Activated CD8-positive, alpha-beta memory T cell treated with anti-CD3 and anti-CD28 coated beads, Interleukin-2, amount 10 ng/mL, durations not matched to agents 7 days and 5 days (primary cell): Measurements from ENCODE around the gene MYBPHL. TPM values are rescaled to one million over a fixed set of nuclear protein-coding genes. Genes with fewer than 3 reads are reported as not detected.
"Not testable (repeated sequence)": the region's sequence is repeated elsewhere in the genome, so short reads cannot be mapped to it uniquely, and the experiment has no call there.

ENCODE experiments used
- ATAC-seq: fragments of 150-1000 bp; cut with Tn5 transposase; one replicate; pipeline ENCODE4 v1.10.0; 2021; ENCODE audit warnings: moderate library complexity
- CTCF ChIA-PET: fragments of 350-600 bp; sonication (Branson Sonifier 250); formaldehyde crosslinking; loops from one replicate; lab custom pipeline; 2021; ENCODE audit warnings: antibody characterized with exemption; lab: Charles Lee
- DNase-seq: peaks from one replicate; pipeline ENCODE4 v3.0.0-alpha.2; 2020
- H3K27ac Mint-ChIP-seq: one replicate; pipeline ENCODE4 v1.8.0; 2021; ENCODE audit warnings: mild to moderate bottlenecking, mixed read lengths
- H3K27me3 Mint-ChIP-seq: one replicate; pipeline ENCODE4 v1.8.0; 2021; ENCODE audit warnings: mixed read lengths
- H3K36me3 Mint-ChIP-seq: one replicate; pipeline ENCODE4 v1.8.0; 2021; ENCODE audit warnings: mild to moderate bottlenecking, mixed read lengths
- H3K4me1 Mint-ChIP-seq: one replicate; pipeline ENCODE4 v1.8.0; 2021; ENCODE audit warnings: mixed read lengths
- H3K4me3 Mint-ChIP-seq: one replicate; pipeline ENCODE4 v1.8.0; 2021; ENCODE audit warnings: mild to moderate bottlenecking, moderate library complexity, mixed read lengths
- H3K9me3 Mint-ChIP-seq: one replicate; pipeline ENCODE4 v1.8.0; 2022; ENCODE audit warnings: low read depth, mixed read lengths
- total RNA-seq, 2 experiments: library from RNA; stranded (reverse); gene quantifications; one replicate each; pipeline ENCODE4 v1.2.3, GENCODE V29; 2021

MYBPHL gene
- total RNA-seq, 2 experiments from 2014 or later: not detected

DNA sequence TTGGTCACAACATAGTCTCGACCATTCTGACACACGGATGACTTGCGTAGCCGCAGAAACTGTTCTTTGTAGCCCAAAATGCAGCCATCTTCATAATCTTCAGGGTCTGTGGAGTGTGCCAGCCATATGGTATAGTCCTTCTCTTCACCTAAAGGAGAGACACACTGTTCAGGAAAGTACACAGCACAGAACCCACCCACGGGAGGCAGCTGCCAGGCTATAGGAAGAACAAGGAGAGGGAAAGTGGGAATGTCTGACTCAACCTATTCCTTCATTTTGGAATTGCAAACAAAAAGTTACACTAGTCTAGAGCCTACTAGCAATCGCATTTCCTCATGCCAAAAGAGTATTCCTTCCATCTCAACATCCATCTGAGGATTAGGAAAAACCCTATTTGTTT, 16.2 kb upstream of the MYBPHL start:
- no peaks in the 10 kb centered on the region for H3K36me3 Mint-ChIP-seq
- no peak for ATAC-seq
- no peaks in the 10 kb centered on the region for H3K9me3 Mint-ChIP-seq
- no peak overlapping the region for H3K27ac Mint-ChIP-seq
- DNase-seq: no peak
- H3K27me3 Mint-ChIP-seq: peaks cover 4% of the 10 kb centered on the region
- CTCF ChIA-PET: interaction anchor here (0.8 kb wide), 1 partner anchor 19 kb away, joined by 3 read pairs; no protein-coding TSS in a partner anchor
- peaks cover 3% of the 10 kb centered on the region for H3K4me1 Mint-ChIP-seq
- H3K4me3 Mint-ChIP-seq: no peak overlapping the region

DNA sequence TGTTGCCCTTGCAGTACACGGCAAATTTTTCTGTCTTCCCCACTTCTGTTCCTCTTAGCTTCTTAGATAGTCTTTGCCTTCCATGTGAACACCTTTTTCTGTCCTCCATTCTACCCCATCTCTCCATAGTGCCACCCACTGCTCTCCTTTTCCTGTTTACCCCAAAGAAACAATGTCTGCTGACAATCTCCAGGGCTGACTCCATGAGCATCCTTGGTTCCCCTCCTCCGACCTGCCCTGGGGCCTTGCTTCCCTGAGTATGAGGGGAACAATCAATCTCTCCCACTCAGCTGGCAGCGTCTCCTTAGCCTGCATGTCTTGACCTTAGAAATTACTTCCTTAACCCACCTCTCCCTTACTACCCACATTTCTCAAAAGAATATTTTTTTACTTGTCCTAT, 12.3 kb upstream of the MYBPHL start:
- Mint-ChIP-seq H3K4me3 (no peak overlapping the region), H3K27ac (no peak overlapping the region), H3K4me1 (peaks cover 3% of the 10 kb centered on the region), H3K36me3 (no peaks in the 10 kb centered on the region), H3K27me3 (peaks cover 4% of the 10 kb centered on the region), H3K9me3 (no peaks in the 10 kb centered on the region)
- ATAC-seq (no peak), DNase-seq (no peak)
- CTCF ChIA-PET: no interaction called here

DNA sequence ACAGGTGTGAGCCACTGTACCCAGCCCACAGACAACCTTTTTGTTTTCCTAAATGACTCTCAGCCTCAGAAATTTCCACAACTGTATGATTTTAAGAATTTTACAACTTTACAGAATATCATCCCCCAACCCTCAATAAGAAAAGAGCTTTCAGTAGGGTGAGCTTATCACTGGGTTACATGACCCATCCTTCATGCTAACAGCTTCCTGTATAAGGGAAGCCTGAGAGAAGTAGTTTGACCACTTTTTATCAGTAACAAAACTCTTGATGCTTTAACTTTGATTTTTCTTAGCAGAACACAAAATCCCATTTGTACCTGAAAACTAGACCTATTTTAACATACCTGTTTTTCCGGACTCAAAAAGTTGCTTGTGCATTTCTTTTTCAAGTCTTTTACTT, 9.7 kb upstream of the MYBPHL start:
- Mint-ChIP-seq H3K36me3 (no peaks in the 10 kb centered on the region), H3K27me3 (peaks cover 2% of the 10 kb centered on the region), H3K4me3 (no peak overlapping the region), H3K27ac (no peak overlapping the region), H3K4me1 (no peaks in the 10 kb centered on the region), H3K9me3 (no peaks in the 10 kb centered on the region)
- CTCF ChIA-PET: no interaction called here
- ATAC-seq (no peak), DNase-seq (no peak)

DNA sequence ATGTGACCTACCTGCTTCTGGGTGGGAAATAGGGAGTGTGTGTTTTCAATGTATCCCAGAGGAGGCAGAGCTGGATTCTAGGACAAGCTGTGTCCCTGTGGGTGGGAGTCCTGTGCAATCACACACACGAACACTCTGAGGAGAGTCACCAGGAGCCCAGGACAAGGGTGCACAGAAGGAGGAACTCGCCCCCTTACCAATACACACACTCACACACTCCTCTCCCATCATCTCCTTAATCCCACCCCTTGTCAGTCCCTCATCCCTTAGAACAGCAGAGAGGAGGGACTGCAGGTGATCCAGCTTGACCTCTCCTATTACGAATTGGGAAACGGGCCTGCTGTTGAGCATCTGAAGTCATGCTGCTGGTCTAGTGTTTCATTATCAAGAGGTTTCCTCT, 8.5 kb upstream of the MYBPHL start:
- H3K4me3 Mint-ChIP-seq: no peak overlapping the region
- no peaks in the 10 kb centered on the region for H3K36me3 Mint-ChIP-seq
- H3K27me3 Mint-ChIP-seq: peaks cover 6% of the 10 kb centered on the region

DNA sequence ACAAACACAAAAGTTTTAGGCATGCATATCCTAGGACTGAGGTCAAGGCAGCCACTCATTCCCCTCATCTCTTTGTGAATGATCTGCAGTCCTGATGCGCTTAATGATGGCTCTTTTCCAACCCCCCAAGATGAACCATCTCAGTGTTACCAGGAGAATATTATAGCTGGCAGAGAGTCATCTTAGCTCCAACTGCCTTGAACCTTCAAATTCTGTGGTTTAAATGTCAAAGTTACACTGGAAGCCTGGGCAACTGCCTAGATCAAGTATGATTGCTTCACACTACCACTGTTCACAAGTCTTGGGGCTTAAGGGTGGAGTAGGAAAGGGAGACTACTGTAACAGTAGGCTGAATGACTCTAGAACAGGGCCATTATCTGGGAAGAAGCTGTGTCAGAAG, 8.0 kb upstream of the MYBPHL start:
- Mint-ChIP-seq H3K27ac (no peak overlapping the region), H3K36me3 (no peaks in the 10 kb centered on the region), H3K9me3 (no peaks in the 10 kb centered on the region), H3K27me3 (peaks cover 6% of the 10 kb centered on the region), H3K4me3 (no peak overlapping the region), H3K4me1 (no peaks in the 10 kb centered on the region)
- CTCF ChIA-PET: interaction anchor here (0.7 to 1.5 kb wide), 2 partner anchors 51 to 325 kb away, joined by 3 read pairs; no protein-coding TSS in a partner anchor
- no peak for DNase-seq
- no peak for ATAC-seq

More for the DNA sequence above, 8.5 kb upstream of the MYBPHL start:
- no peaks in the 10 kb centered on the region for H3K4me1 Mint-ChIP-seq
- H3K27ac Mint-ChIP-seq: no peak overlapping the region
- H3K9me3 Mint-ChIP-seq: no peaks in the 10 kb centered on the region
- ATAC-seq (no peak), DNase-seq (no peak)
- CTCF ChIA-PET: interaction anchor here (0.7 to 1.5 kb wide), 3 partner anchors 19 to 325 kb away, joined by 3 to 4 read pairs (median 3); no protein-coding TSS in a partner anchor

DNA sequence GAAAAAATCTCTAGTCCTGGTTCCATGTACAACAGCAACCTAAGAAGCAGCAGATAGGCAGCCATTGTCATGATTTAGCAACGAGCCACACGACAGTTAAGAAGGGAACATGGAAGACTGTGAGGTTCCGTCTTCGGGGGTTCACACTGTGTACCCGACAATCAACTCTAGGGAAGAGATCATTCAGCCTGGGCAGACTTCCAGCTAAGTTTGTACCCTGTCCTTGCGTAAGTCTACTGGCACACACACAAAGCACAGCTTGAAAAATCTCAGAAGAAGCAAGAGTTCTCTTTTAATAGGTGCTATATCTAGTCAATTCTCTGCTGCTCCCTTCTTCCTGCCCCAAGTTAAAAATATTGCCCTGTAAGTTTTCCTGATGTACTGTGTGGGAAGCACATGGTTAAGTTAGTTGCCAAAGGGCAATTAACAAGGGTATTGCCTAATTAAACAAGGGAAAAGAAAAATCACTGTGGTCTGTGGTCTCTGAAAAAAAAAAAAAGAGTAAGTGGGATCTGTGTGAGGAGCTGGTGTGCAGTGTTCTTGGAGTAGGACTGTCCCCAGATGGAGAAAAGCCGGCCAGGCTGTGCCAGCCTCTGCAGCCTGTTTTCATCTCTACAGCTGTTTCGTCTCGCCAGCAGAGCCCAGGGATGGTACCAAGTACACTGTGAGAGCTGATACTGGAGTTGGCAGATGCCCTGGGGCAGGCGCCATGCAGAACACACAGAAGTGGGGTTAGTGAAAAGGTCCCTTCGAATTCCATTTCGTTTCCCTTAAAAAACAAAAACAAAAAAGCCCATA, 6.4 kb upstream of the MYBPHL start:
- ATAC-seq (no peak), DNase-seq (no peak)
- Mint-ChIP-seq H3K4me3 (no peak overlapping the region), H3K9me3 (no peaks in the 10 kb centered on the region), H3K27me3 (peaks cover 11% of the 10 kb centered on the region), H3K4me1 (no peaks in the 10 kb centered on the region), H3K36me3 (no peaks in the 10 kb centered on the region), H3K27ac (no peak overlapping the region)
- CTCF ChIA-PET: interaction anchor here (1.0 kb wide), 1 partner anchor 8 kb away, joined by 3 read pairs; no protein-coding TSS in a partner anchor

DNA sequence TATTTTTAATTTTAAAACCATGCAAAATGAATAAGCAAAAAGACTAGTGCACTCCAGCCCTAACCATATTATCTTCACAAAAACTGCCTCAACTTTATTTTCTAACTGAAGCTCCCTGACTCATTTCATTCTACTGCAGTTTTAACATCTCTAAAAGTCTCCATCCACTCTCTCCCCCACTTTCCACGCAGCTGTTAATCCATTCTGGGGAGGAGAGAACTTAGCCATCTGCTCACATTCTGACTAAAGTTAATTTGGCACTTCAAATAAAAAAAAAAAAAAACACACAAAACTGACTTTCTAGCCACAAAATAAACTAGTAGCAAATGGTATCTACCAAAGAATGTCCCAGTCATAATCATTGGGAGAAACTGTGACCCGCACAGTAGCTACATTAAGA, 5.4 kb upstream of the MYBPHL start:
- DNase-seq (no peak), ATAC-seq (no peak)
- H3K4me1 Mint-ChIP-seq: no peaks in the 10 kb centered on the region
- CTCF ChIA-PET: interaction anchor here (0.9 to 1.1 kb wide), 3 partner anchors 9 to 87 kb away, joined by 3 to 4 read pairs (median 3); no protein-coding TSS in a partner anchor
- H3K9me3 Mint-ChIP-seq: no peaks in the 10 kb centered on the region
- H3K36me3 Mint-ChIP-seq: no peaks in the 10 kb centered on the region
- no peak overlapping the region for H3K4me3 Mint-ChIP-seq
- peaks cover 11% of the 10 kb centered on the region for H3K27me3 Mint-ChIP-seq
- H3K27ac Mint-ChIP-seq: no peak overlapping the region

DNA sequence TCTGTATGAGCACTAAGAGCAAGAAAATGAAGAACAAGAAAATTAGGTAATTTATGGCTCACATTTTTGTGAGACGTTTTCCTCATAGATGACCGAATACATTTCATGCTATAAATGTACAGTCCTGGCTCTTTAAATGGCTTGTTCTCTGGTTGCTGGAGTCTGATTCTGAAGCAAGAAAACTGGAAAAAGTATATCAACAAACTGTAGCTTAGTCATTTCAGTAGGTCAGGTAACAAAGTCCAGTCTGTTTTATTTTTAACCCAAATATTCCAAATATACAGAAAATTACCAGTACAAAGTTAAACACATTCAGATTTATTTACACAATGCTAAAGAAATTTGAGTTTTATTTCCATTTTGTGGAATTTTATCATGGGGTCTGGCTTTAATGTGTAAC, 2.5 kb upstream of the MYBPHL start:
- CTCF ChIA-PET: interaction anchor here (1.1 kb wide), 1 partner anchor 224 kb away, joined by 3 read pairs; no protein-coding TSS in a partner anchor
- no peaks in the 10 kb centered on the region for H3K4me1 Mint-ChIP-seq
- no peak overlapping the region for H3K27ac Mint-ChIP-seq
- no peaks in the 10 kb centered on the region for H3K9me3 Mint-ChIP-seq
- H3K4me3 Mint-ChIP-seq: no peak overlapping the region
- no peaks in the 10 kb centered on the region for H3K36me3 Mint-ChIP-seq
- DNase-seq (no peak), ATAC-seq (no peak)
- peaks cover 11% of the 10 kb centered on the region for H3K27me3 Mint-ChIP-seq

DNA sequence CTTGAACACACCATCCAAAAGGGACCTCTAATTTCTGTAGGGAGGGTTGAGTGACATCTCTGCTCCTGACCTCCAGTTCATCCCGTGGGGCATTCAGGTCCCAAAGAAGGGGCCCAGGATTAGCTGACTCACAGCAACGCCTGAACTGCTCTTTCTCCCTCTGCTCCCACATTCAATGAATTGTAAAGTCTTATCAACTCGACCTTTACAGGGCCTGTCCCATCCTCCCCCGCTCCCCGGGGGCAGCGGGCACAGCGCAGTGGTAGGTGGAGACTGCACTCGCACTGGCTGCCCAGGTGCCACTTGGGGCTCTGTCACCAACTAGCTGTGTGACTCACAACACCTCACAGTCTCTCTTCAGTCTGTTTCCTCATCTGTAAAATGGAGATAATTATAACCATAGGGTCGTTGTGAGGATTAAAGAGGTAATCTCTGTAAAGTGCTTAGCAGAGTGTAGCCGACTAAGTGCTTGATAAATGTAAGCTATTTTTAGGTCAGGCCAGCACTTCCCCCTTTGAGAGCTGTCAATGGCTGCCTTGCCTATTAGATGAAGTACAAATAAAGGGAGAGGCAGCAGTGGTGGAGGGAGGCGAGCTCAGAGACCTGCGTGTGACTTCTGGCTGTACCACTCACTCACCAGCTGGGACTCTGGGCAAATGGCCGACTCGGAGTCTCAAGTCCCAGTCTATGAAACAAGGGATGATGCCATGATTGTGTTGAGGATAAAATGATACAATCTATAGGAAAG, 637 bp upstream of the MYBPHL start:
- CTCF ChIA-PET: interaction anchor here (1.5 kb wide), 1 partner anchor 195 kb away, joined by 3 read pairs; a partner anchor contains a TSS
- ATAC-seq: no peak
- Mint-ChIP-seq H3K27ac (no peak overlapping the region), H3K36me3 (no peaks in the 10 kb centered on the region), H3K27me3 (peaks cover 9% of the 10 kb centered on the region), H3K9me3 (no peaks in the 10 kb centered on the region), H3K4me3 (no peak overlapping the region), H3K4me1 (no peaks in the 10 kb centered on the region)
- DNase-seq: no peak

DNA sequence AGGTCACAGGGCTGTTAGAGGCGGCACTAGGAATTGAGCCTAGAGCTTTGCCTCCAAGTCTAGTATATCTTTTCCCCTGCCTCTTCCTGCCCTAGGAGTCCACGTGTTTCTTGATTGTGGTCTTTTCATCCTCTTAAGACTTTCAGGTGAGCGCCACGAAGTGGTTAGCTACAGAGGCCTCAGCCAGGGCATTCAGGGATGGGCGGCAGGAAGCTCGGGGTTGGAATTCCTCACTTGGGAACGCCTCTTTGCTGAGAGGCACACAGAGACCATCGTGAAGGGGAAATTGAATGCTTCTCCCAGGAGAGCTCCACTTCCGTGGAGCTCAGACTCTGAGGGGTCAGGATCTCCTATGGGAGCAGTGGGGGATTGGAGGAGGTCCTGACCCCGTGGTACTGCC, 820 bp downstream of the MYBPHL start:
- H3K36me3 Mint-ChIP-seq, H3K4me1 Mint-ChIP-seq, H3K27ac Mint-ChIP-seq, H3K27me3 Mint-ChIP-seq, H3K4me3 Mint-ChIP-seq, ATAC-seq, H3K9me3 Mint-ChIP-seq, DNase-seq: not testable (repeated sequence)
- CTCF ChIA-PET: interaction anchor here (0.9 to 1.9 kb wide), 2 partner anchors 9 to 93 kb away, joined by 3 to 6 read pairs; no protein-coding TSS in a partner anchor

DNA sequence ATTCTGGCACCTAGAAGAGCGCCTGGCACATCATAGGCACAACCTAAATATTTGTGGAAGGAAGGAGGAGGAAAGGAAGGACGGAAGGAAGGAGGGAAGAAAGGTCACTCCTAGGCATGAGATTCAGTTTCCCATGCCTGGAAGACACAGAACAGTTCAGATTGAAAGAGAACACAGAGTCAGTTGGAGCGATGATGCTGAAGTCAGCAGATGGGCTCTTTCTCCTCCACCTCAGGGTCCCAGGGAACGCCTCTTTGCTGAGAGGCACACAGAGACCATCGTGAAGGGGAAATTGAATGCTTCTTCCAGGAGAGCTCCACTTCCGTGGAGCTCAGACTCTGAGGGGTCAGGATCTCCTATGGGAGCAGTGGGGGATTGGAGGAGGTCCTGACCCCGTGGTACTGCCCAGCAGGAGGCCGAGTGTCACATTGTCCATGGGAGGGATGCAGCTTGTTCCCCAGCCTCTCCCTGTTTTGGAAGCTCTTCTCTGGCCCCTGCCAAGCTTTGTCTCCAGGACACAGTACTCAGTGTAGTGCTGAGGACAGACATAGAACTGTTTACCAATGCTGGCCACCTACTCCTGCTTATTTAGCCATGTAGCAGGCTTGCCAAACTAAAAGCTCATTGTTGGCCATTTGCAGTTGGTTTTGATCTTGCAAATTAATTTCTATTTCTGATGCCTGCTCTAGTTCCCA, 2.4 kb downstream of the MYBPHL start:
- H3K36me3 Mint-ChIP-seq: no peaks in the 10 kb centered on the region
- H3K4me3 Mint-ChIP-seq: no peak overlapping the region
- no peaks in the 10 kb centered on the region for H3K4me1 Mint-ChIP-seq
- ATAC-seq: no peak
- H3K9me3 Mint-ChIP-seq: no peaks in the 10 kb centered on the region
- CTCF ChIA-PET: interaction anchor here (1.1 to 1.9 kb wide), 3 partner anchors 27 to 186 kb away, joined by 3 to 6 read pairs (median 5); no protein-coding TSS in a partner anchor
- no peak for DNase-seq
- H3K27me3 Mint-ChIP-seq: peaks cover 11% of the 10 kb centered on the region
- H3K27ac Mint-ChIP-seq: no peak overlapping the region

DNA sequence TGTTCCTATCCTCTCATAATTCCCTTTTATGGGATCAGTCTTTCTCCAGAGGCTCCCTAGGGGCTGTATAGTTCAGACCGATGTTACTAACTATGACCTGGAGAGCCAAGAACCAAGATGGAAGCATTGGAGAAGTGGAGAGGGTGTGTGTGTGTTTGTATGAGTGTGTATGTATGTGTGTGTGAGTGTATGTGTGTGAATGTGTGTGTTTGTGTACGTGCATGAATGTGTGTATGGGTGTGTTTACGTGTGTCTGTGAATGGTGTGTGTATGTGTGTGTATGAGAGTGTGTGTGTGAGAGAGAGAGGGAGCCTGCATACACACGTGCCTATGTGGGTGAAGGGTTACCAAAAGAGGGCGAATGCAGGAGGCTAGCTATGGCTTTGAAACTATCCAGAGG, 4.9 kb downstream of the MYBPHL start:
- ATAC-seq: no peak
- H3K9me3 Mint-ChIP-seq: no peaks in the 10 kb centered on the region
- H3K36me3 Mint-ChIP-seq: no peaks in the 10 kb centered on the region
- peaks cover 2% of the 10 kb centered on the region for H3K4me1 Mint-ChIP-seq
- H3K27me3 Mint-ChIP-seq: peaks cover 11% of the 10 kb centered on the region
- no peak for DNase-seq
- CTCF ChIA-PET: no interaction called here
- no peak overlapping the region for H3K4me3 Mint-ChIP-seq
- no peak overlapping the region for H3K27ac Mint-ChIP-seq

DNA sequence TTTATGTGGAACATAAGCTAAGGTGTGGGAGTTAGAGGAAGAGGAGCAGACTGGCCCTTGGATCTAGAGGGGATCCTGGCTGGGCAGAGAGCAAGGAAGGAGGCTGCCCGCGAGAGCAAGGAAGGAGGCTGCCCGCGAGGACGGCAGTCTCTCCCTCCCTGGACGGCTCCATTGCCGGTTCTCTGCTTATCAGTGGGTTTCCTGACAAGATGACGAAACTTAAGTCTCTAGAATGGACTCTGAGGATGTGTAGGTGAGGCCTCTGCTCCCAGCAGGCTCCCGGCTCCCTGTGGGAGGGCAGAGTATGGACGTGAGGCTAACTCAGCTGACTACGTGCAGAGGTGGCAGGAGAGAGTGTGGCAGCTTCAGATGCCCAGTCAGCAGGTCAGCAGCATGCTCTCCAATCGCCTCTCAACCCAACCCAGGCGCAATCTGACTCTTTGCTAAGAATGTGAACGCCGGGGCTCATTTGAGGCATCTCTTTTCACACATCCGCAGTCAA, 6.1 kb downstream of the MYBPHL start:
- CTCF ChIA-PET: no interaction called here
- no peak overlapping the region for H3K4me3 Mint-ChIP-seq
- ATAC-seq (no peak), DNase-seq (no peak)
- H3K9me3 Mint-ChIP-seq: no peaks in the 10 kb centered on the region
- peaks cover 13% of the 10 kb centered on the region for H3K27me3 Mint-ChIP-seq
- peaks cover 3% of the 10 kb centered on the region for H3K4me1 Mint-ChIP-seq
- no peak overlapping the region for H3K27ac Mint-ChIP-seq
- H3K36me3 Mint-ChIP-seq: no peaks in the 10 kb centered on the region
